Common myeloid progenitor, CD34-positive (primary cell): ENCODE data around the gene PPP1R13B.

ENCODE experiments used
- CTCF ChIA-PET: fragments of 350-600 bp; sonication (Branson Sonifier 250); formaldehyde crosslinking; loops from one replicate; lab custom pipeline; 2021; ENCODE audit warnings: antibody characterized with exemption; lab: Charles Lee
- POLR2A ChIA-PET: fragments of 350-600 bp; sonication (Branson Sonifier 250); formaldehyde crosslinking; loops from one replicate; lab custom pipeline; 2021; ENCODE audit warnings: antibody characterized with exemption; lab: Charles Lee
- DNase-seq, 3 donors: peaks; one replicate each; pipeline versions ENCODE4 v3.0.0 to v3.0.0-alpha.2; 2013
- H3K27ac ChIP-seq, 2 experiments: 1 replicate in 1 of 2; 2 replicates in 1 of 2; pipeline ENCODE4 v1.7.0; 2013; ENCODE audit warnings: inconsistent platforms in 2 of 2, low read length in 2 of 2, mild to moderate bottlenecking in 2 of 2, low read depth in 1 of 2, moderate library complexity in 1 of 2; ENCODE audit not compliant: severe bottlenecking in 2 of 2, insufficient read depth in 1 of 2, poor library complexity in 1 of 2
- H3K27me3 ChIP-seq, 5 experiments: replicated peaks in 2 of 5; 1 replicate in 3 of 5; 2 replicates in 2 of 5; pipeline versions ENCODE4 v1.6.1 to v1.7.0; 2013; ENCODE audit warnings: low read length in 4 of 5, mild to moderate bottlenecking in 2 of 5, moderate library complexity in 2 of 5, inconsistent platforms in 1 of 5; ENCODE audit not compliant: insufficient read depth in 5 of 5, control insufficient read depth in 4 of 5
- H3K36me3 ChIP-seq, 4 experiments: 1 replicate in 2 of 4; 2 replicates in 2 of 4; pipeline versions ENCODE4 v1.6.1 to v1.7.0; 2013; ENCODE audit warnings: low read length in 3 of 4, control low read depth in 1 of 4, mild to moderate bottlenecking in 1 of 4; ENCODE audit not compliant: control insufficient read depth in 4 of 4, insufficient read depth in 4 of 4
- H3K4me1 ChIP-seq, 4 experiments: 1 replicate in 3 of 4; 2 replicates in 1 of 4; pipeline versions ENCODE4 v1.6.1 to v1.7.1; 2013; ENCODE audit warnings: low read length in 3 of 4, mild to moderate bottlenecking in 3 of 4, control low read depth in 1 of 4, inconsistent platforms in 1 of 4, moderate library complexity in 1 of 4; ENCODE audit not compliant: control insufficient read depth in 4 of 4, insufficient read depth in 4 of 4; ENCODE audit errors: control extremely low read depth in 1 of 4
- H3K4me3 ChIP-seq, 7 experiments: 1 replicate in 4 of 7; 2 replicates in 3 of 7; pipeline versions ENCODE4 v1.5.1 to v1.7.0; 2013; ENCODE audit warnings: mild to moderate bottlenecking in 7 of 7, low read length in 6 of 7, moderate library complexity in 6 of 7, inconsistent platforms in 2 of 7, low read depth in 2 of 7, control low read depth in 1 of 7; ENCODE audit not compliant: insufficient read depth in 4 of 7, control insufficient read depth in 1 of 7; ENCODE audit errors: extremely low read depth in 1 of 7
- H3K9me3 ChIP-seq, 5 experiments: 1 replicate in 4 of 5; 2 replicates in 1 of 5; pipeline versions ENCODE4 v1.6.1 to v1.7.1; 2013; ENCODE audit warnings: low read length in 4 of 5, mild to moderate bottlenecking in 2 of 5, inconsistent platforms in 1 of 5, low read depth in 1 of 5, moderate library complexity in 1 of 5; ENCODE audit not compliant: control insufficient read depth in 4 of 5, insufficient read depth in 2 of 5; ENCODE audit errors: control extremely low read depth in 1 of 5
- WGBS: methylation state at CpG from one replicate; pipeline ENCODE4 v1.1.5; 2013; ENCODE audit not compliant: insufficient coverage; 5-methylcytosine and 5-hydroxymethylcytosine counted together

PPP1R13B gene

DNA sequence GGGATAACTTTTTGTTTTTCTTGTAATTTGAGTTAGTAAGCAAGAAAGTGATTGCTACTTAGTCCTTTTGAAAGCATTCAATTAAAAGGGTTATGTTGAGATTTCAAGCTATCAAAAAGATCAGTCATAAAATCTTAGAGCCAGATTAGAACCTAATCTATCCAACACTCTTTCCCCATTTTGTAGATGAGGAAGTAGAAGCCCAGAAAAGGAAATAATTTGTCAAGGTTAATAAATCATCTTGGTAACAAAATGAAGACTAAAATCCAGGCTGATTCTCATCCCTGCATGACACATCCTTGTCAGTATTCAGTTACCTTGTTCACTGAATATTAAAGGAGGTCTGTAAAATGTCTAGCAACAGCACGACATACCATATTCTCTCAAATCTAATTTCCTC lies 26.5 kb downstream of the PPP1R13B start:
- Histone ChIP-seq H3K4me3 (no peak overlapping the region), H3K9me3 (no peaks in the 10 kb centered on the region), H3K27me3 (peaks cover 0 to 65% (median 23%) of the 10 kb centered on the region in 5 experiments), H3K4me1 (peaks cover 0 to 11% (median 2%) of the 10 kb centered on the region in 4 experiments), H3K36me3 (no peaks in the 10 kb centered on the region), H3K27ac (no peak overlapping the region)
- DNase-seq: peak; percentile 39 to 68 (median 60)
- no CpG with 5 or more reads among the region's 1 CpG for WGBS
- CTCF ChIA-PET: interaction anchor here (0.9 to 1.6 kb wide), 3 partner anchors 12 to 57 kb away, joined by 3 to 10 read pairs (median 4); no protein-coding TSS in a partner anchor
- POLR2A ChIA-PET: no interaction called here

DNA sequence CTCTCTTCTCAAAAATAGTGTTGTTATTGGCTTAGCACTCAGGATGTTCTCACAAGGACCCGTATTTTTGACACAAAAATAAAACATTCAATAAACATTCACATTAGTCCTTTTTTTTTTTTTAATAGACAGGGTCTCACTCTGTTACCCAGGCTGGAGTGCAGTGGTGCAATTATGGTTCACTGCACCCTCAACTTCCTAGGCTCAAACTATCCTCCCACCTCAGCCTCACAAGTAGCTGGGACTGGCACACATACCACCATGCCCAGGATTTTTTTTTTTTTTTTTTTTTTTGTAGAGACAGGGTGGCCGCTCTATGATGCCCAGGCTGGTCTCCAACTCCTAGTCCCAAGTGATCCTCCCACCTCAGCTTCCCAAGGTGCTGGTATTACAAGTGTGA lies 27.0 kb downstream of the PPP1R13B start:
- H3K27ac ChIP-seq: no peak overlapping the region
- DNase-seq: no peak
- peaks cover 0 to 63% (median 21%) of the 10 kb centered on the region in 5 experiments for H3K27me3 ChIP-seq
- H3K4me3 ChIP-seq: no peak overlapping the region
- H3K4me1 ChIP-seq: peaks cover 0 to 11% (median 2%) of the 10 kb centered on the region in 4 experiments
- H3K9me3 ChIP-seq: no peaks in the 10 kb centered on the region
- ChIA-PET CTCF (interaction anchor here (0.9 to 1.6 kb wide), 2 partner anchors 11 to 22 kb away, joined by 4 to 10 read pairs; no protein-coding TSS in a partner anchor), POLR2A (no interaction called here)
- no peaks in the 10 kb centered on the region for H3K36me3 ChIP-seq
- WGBS: no CpG with 5 or more reads among the region's 2 CpGs

DNA sequence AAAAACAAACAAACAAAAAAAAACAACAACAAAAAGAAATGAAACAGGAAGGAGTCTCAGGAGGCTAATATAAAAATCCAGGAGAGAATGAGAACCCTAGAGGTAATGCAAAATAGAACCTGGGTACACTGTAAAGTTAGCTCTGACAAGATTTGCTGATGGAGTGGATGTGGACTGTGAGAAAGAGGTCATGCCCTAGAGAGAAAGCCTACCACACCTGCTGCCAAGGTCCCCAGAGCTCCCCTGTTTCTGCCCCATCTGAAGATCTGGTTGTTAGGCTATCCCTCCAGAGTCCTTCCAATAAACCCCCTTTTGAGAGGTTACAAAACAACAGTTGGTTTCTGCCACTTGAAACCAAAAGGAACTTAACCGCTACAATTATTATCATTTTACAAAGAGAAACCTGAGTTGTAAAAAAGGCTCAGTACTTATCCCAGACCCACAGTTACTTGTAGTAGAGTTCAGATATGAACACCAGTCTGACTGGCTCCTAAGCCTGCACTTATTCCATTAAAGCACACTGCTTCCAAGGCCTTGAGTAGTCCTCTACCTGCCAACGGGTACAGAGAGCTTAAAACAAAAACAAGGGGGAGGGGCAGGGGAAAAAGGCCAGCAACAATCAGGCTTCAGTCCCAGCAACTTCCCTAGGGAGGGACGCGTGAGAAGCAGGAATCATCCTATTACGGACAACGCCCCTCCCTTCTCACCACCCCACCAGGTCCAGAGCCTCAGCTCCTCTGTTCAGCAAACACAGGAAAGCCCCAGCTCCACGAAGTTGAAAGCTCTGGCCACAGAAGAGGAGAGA lies 27.7 kb downstream of the PPP1R13B start:
- POLR2A ChIA-PET: no interaction called here
- DNase-seq: no peak

DNA sequence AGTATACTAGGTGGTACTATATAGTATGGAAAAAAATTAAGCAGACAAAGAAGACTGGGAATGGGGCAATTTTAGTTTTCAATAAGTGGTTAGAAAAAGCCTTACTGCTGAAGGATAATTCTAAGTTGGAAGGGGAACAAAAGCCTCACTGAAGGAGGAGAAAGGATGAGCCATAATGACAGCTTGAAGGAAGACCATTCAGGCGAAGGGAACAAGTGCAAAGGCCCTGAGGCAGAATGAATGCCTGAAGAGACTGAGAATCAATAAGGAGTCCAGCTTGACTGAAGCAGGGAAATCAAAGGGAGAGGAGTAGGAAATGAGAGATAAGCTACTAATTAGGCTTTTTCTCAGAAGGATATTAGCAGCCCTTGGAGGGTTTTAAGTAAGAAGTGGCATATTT lies 28.5 kb downstream of the PPP1R13B start:
- Histone ChIP-seq H3K4me3 (no peak overlapping the region), H3K36me3 (no peaks in the 10 kb centered on the region), H3K27ac (no peak overlapping the region), H3K9me3 (no peaks in the 10 kb centered on the region), H3K27me3 (peaks cover 0 to 67% (median 23%) of the 10 kb centered on the region in 5 experiments), H3K4me1 (peaks cover 0 to 10% (median 2%) of the 10 kb centered on the region in 4 experiments)
- 100% methylated on average over 1 of the region's 1 CpG for WGBS
- ChIA-PET CTCF (interaction anchor here (0.8 to 1.6 kb wide), 3 partner anchors 9 to 82 kb away, joined by 3 to 5 read pairs (median 3); no protein-coding TSS in a partner anchor), POLR2A (no interaction called here)
- DNase-seq: no peak

More for the DNA sequence above, 27.7 kb downstream of the PPP1R13B start:
- Histone ChIP-seq H3K27ac (no peak overlapping the region), H3K36me3 (no peaks in the 10 kb centered on the region), H3K4me3 (no peak overlapping the region), H3K9me3 (no peaks in the 10 kb centered on the region), H3K4me1 (peaks cover 0 to 11% (median 2%) of the 10 kb centered on the region in 4 experiments), H3K27me3 (peaks cover 0 to 66% (median 23%) of the 10 kb centered on the region in 5 experiments)
- CTCF ChIA-PET: interaction anchor here (0.9 to 1.6 kb wide), 4 partner anchors 10 to 82 kb away, joined by 3 to 10 read pairs (median 4); no protein-coding TSS in a partner anchor
- 47% methylated on average over 3 of the region's 7 CpGs for WGBS

DNA sequence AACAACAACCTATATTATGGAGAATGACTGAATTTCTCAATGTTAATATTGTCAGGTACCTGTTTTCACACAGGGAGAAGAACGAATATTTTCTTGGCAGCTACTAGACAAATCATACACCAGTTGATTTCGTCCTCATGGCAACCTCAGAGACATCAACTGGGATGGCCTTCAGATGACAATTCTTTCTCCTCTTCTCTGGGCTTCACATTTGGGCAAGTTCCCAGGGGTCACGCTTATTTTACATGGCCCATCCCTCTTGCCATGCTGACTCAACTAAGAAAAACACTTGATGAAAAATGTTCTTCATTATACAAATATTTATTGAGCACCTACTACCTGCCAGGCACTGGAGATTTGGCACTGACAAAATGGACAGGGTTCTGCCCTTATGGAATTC lies 29.0 kb downstream of the PPP1R13B start:
- Histone ChIP-seq H3K36me3 (no peaks in the 10 kb centered on the region), H3K4me3 (no peak overlapping the region), H3K27ac (no peak overlapping the region), H3K4me1 (peaks cover 0 to 6% (median 2%) of the 10 kb centered on the region in 4 experiments), H3K27me3 (peaks cover 0 to 68% (median 23%) of the 10 kb centered on the region in 5 experiments), H3K9me3 (no peaks in the 10 kb centered on the region)
- POLR2A ChIA-PET: no interaction called here
- CTCF ChIA-PET: interaction anchor here (0.8 to 2.2 kb wide), 5 partner anchors 8 to 83 kb away, joined by 3 to 12 read pairs (median 4); no protein-coding TSS in a partner anchor
- DNase-seq: no peak
- WGBS: 86% methylated on average over 2 of the region's 3 CpGs

DNA sequence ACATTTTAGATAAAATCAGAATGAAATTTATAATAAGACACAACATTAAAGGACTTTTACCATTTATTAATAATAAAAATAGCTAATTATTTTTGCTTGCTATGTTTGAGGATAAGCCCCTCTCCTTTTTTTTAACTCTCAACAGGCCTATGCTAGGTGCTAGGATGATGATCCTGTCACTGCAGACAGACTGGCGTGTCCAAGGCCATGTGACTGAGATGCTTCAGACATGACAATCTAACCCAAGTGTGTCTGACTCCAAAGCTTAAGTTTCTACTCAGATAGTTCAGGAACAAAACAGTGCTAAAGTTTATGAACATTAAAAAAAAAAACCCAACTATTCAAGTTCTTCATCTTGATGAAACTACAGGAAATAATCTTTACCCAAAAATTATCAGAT lies 29.8 kb downstream of the PPP1R13B start:
- no peak overlapping the region for H3K27ac ChIP-seq
- H3K27me3 ChIP-seq: peaks cover 0 to 66% (median 23%) of the 10 kb centered on the region in 5 experiments
- peaks cover 0 to 5% (median 2%) of the 10 kb centered on the region in 4 experiments for H3K4me1 ChIP-seq
- no peak overlapping the region for H3K4me3 ChIP-seq
- CTCF ChIA-PET: interaction anchor here (0.7 to 2.2 kb wide), 6 partner anchors 8 to 182 kb away, joined by 3 to 12 read pairs (median 3); no protein-coding TSS in a partner anchor
- no peak for DNase-seq
- H3K36me3 ChIP-seq: no peaks in the 10 kb centered on the region
- WGBS: 100% methylated on average over 1 of the region's 1 CpG
- no peaks in the 10 kb centered on the region for H3K9me3 ChIP-seq
- POLR2A ChIA-PET: no interaction called here
